SK-N-SH (cell line): ENCODE data around the gene PIK3CG. TPM values are rescaled to one million over a fixed set of nuclear protein-coding genes. Genes with fewer than 3 reads are reported as not detected.

Experiments
- CTCF ChIA-PET: fragments of 300-600, 350-600 bp; formaldehyde crosslinking; extraction: SDS; loops from one replicate; lab custom pipeline; 2021; lab: Yijun Ruan, JAX
- POLR2A ChIA-PET: fragments of 350-600 bp; sonication (Branson Sonifier 250); formaldehyde crosslinking; extraction: SDS; loops from one replicate; lab custom pipeline; 2020; ENCODE audit warnings: antibody characterized with exemption, inconsistent platforms; lab: Yijun Ruan, JAX
- DNase-seq: peaks from one replicate; pipeline ENCODE4 v3.0.0; 2012
- H2AFZ ChIP-seq: fragments of 200-600 bp; sonication (generic); 2 replicates; pipeline ENCODE4 v1.8.1; 2016; ENCODE audit warnings: antibody characterized with exemption, mild to moderate bottlenecking, low read depth
- H3F3A ChIP-seq: fragments of 200-600 bp; sonication (generic); replicated peaks from 2 replicates; pipeline ENCODE3; 2016; ENCODE audit warnings: antibody characterized with exemption, mild to moderate bottlenecking; ENCODE audit not compliant: insufficient read depth
- H3K27ac ChIP-seq, 2 experiments: fragments of 200-500 bp in 1 of 2; fragments of 200-600 bp in 1 of 2; sonication (Bioruptor generic) in 1 of 2; sonication (generic), shearing (Covaris generic) in 1 of 2; 2 replicates each; pipeline versions ENCODE4 v1.5.1 to v1.6.1; 2014 to 2016; ENCODE audit warnings: low read depth in 2 of 2, inconsistent platforms in 1 of 2, low read length in 1 of 2, mild to moderate bottlenecking in 1 of 2, mixed read lengths in 1 of 2
- H3K27me3 ChIP-seq: fragments of 200-600 bp; sonication (generic), shearing (Covaris generic); 2 replicates; pipeline ENCODE4 v1.6.1; 2016; ENCODE audit warnings: mixed run types; ENCODE audit not compliant: insufficient read depth
- H3K36me3 ChIP-seq, 2 experiments: fragments of 200-500 bp in 1 of 2; fragments of 200-600 bp in 1 of 2; sonication (Bioruptor generic) in 1 of 2; sonication (generic) in 1 of 2; replicated peaks in 1 of 2; 2 replicates each; pipeline versions ENCODE3 to v1.5.1; 2014 to 2016; ENCODE audit warnings: low read length in 1 of 2, mild to moderate bottlenecking in 1 of 2; ENCODE audit not compliant: insufficient read depth in 2 of 2, control insufficient read depth in 1 of 2
- H3K4me1 ChIP-seq, 2 experiments: fragments of 200-500 bp in 1 of 2; fragments of 200-600 bp in 1 of 2; sonication (Bioruptor generic) in 1 of 2; sonication (generic), shearing (Covaris generic) in 1 of 2; 2 replicates each; pipeline versions ENCODE4 v1.5.1 to v1.6.1; 2014 to 2016; ENCODE audit warnings: low read depth in 1 of 2, low read length in 1 of 2, mixed run types in 1 of 2; ENCODE audit not compliant: insufficient read depth in 2 of 2, control insufficient read depth in 1 of 2
- H3K4me2 ChIP-seq: fragments of 200-600 bp; sonication (generic), shearing (Covaris generic); 2 replicates; pipeline ENCODE4 v1.6.1; 2017; ENCODE audit warnings: mixed run types
- H3K4me3 ChIP-seq, 2 experiments: fragments of 200-500 bp in 1 of 2; fragments of 200-600 bp in 1 of 2; sonication (Bioruptor generic) in 1 of 2; sonication (generic), shearing (Covaris generic) in 1 of 2; 2 replicates each; pipeline versions ENCODE4 v1.5.1 to v1.8.1; 2014 to 2016; ENCODE audit warnings: low read depth in 2 of 2, inconsistent platforms in 1 of 2, low read length in 1 of 2, mild to moderate bottlenecking in 1 of 2, mixed read lengths in 1 of 2, moderate library complexity in 1 of 2
- H3K79me2 ChIP-seq: fragments of 200-600 bp; sonication (generic); 2 replicates; pipeline ENCODE4 v1.8.1; 2017; ENCODE audit warnings: mild to moderate bottlenecking; ENCODE audit not compliant: insufficient read depth
- H3K9ac ChIP-seq: fragments of 200-600 bp; sonication (generic); 2 replicates; pipeline ENCODE4 v1.6.1; 2017; ENCODE audit warnings: mixed run types
- H3K9me2 ChIP-seq: fragments of 200-600 bp; sonication (generic); 2 replicates; pipeline ENCODE4 v1.6.1; 2017; ENCODE audit warnings: mixed run types
- H3K9me3 ChIP-seq: fragments of 200-600 bp; sonication (generic); 2 replicates; pipeline ENCODE4 v1.6.1; 2017; ENCODE audit warnings: mixed run types, mild to moderate bottlenecking, moderate library complexity
- H4K20me1 ChIP-seq: fragments of 200-600 bp; sonication (generic); 2 replicates; pipeline ENCODE4 v1.6.1; 2017; ENCODE audit warnings: mild to moderate bottlenecking, mixed run types; ENCODE audit not compliant: insufficient read depth
- CTCF ChIP-seq: fragments of 200-600 bp; sonication (generic); IDR thresholded peaks from 2 replicates; pipeline ENCODE4 v1.6.1; 2017; ENCODE audit warnings: antibody characterized with exemption, mild to moderate bottlenecking, moderate library complexity
- ELF1 ChIP-seq: IDR thresholded peaks from 2 replicates; pipeline ENCODE4 v1.4.0; 2012
- EP300 ChIP-seq, 2 experiments: IDR thresholded peaks; 2 replicates each; pipeline versions ENCODE4 v1.4.0 to v1.6.1; 2012; ENCODE audit warnings: borderline replicate concordance in 1 of 2, low read depth in 1 of 2, low read length in 1 of 2
- FOXJ3 ChIP-seq: sonication (generic); formaldehyde crosslinking; IDR thresholded peaks from 2 replicates; pipeline ENCODE4 v1.5.1; 2020; ENCODE audit warnings: mild to moderate bottlenecking, missing genetic modification reagents
- FOXM1 ChIP-seq: IDR thresholded peaks from 2 replicates; pipeline ENCODE4 v1.4.0; 2012; ENCODE audit warnings: low read depth, mild to moderate bottlenecking
- GABPA ChIP-seq: IDR thresholded peaks from 2 replicates; pipeline ENCODE4 v1.4.0; 2012; ENCODE audit warnings: low read depth, mild to moderate bottlenecking
- GATA2 ChIP-seq: sonication (generic); formaldehyde crosslinking; IDR thresholded peaks from 2 replicates; pipeline ENCODE4 v1.5.0; 2020; ENCODE audit warnings: mild to moderate bottlenecking, missing genetic modification reagents
- MAX ChIP-seq: IDR thresholded peaks from 2 replicates; pipeline ENCODE4 v1.4.0; 2012; ENCODE audit warnings: low read depth
- MEF2A ChIP-seq: IDR thresholded peaks from 2 replicates; pipeline ENCODE4 v1.4.0; 2012; ENCODE audit warnings: low read depth, borderline replicate concordance
- PBX3 ChIP-seq: IDR thresholded peaks from 2 replicates; pipeline ENCODE4; 2012
- POLR2AphosphoS5 ChIP-seq: IDR thresholded peaks from 2 replicates; pipeline ENCODE4 v1.6.1; 2012; ENCODE audit warnings: low read depth, low read length
- REST ChIP-seq: IDR thresholded peaks from 2 replicates; pipeline ENCODE4 v1.6.1; 2012; ENCODE audit warnings: mild to moderate bottlenecking, low read depth, low read length, moderate library complexity
- SIN3A ChIP-seq: IDR thresholded peaks from 2 replicates; pipeline ENCODE4 v1.6.1; 2012; ENCODE audit warnings: low read depth, mild to moderate bottlenecking, low read length, moderate library complexity, borderline replicate concordance
- TAF1 ChIP-seq: IDR thresholded peaks from 2 replicates; pipeline ENCODE4 v1.6.1; 2012; ENCODE audit warnings: low read depth, mild to moderate bottlenecking, low read length, moderate library complexity, borderline replicate concordance
- TCF12 ChIP-seq: IDR thresholded peaks from 2 replicates; pipeline ENCODE4 v1.4.0; 2012
- TEAD4 ChIP-seq: IDR thresholded peaks from 2 replicates; pipeline ENCODE4 v1.4.0; 2012; ENCODE audit warnings: mild to moderate bottlenecking, borderline replicate concordance; ENCODE audit not compliant: insufficient read depth
- USF2 ChIP-seq: fragments of 150-350 bp; IDR thresholded peaks from 2 replicates; pipeline ENCODE4 v1.6.1; 2017; ENCODE audit warnings: antibody characterized with exemption, low read length, low read depth, borderline replicate concordance
- YY1 ChIP-seq: IDR thresholded peaks from 2 replicates; pipeline ENCODE4 v1.4.0; 2012; ENCODE audit warnings: low read depth, mild to moderate bottlenecking
- WGBS: methylation state at CpG from one replicate; pipeline ENCODE4 v1.1.6; 2017; ENCODE audit warnings: low lambda C conversion rate; 5-methylcytosine and 5-hydroxymethylcytosine counted together
- polyA plus RNA-seq, 3 experiments: library from polyadenylated mRNA; depleted of rRNA; stranded (reverse); fragments of >200 nt; gene quantifications; 2 replicates each; pipeline ENCODE4 v1.2.3, GENCODE V29; 2012

PIK3CG gene
- polyA plus RNA-seq, 1 of the 3 experiments (the other 2 are of a cell fraction): not detected

- Histone ChIP-seq H3K4me3 (no peak overlapping the region), H3K36me3 (no peaks in the 10 kb centered on the region), H2AFZ (no peak overlapping the region), H3K79me2 (no peaks in the 10 kb centered on the region), H3K27me3 (no peaks in the 10 kb centered on the region), H3K9me2 (no peaks in the 10 kb centered on the region), H3K27ac (no peak overlapping the region), H3K9me3 (no peaks in the 10 kb centered on the region), H3K9ac (no peak overlapping the region), H4K20me1 (no peaks in the 10 kb centered on the region), H3K4me1 (no peaks in the 10 kb centered on the region; a peak in 1 of 4 replicates), H3K4me2 (no peak overlapping the region), H3F3A (no peaks in the 10 kb centered on the region)
- TF ChIP-seq MAX: no peak
- TF ChIP-seq TEAD4: no peak
- no peak for TF ChIP-seq ELF1
- no peak for TF ChIP-seq USF2
- TF ChIP-seq FOXM1: no peak
- no peak for TF ChIP-seq TCF12
- no peak for TF ChIP-seq TAF1
- TF ChIP-seq YY1: no peak
- no peak for TF ChIP-seq CTCF
- CTCF ChIA-PET: interaction anchor here (0.7 to 1.5 kb wide), 3 partner anchors 12 to 283 kb away, joined by 3 to 4 read pairs (median 3); no protein-coding TSS in a partner anchor
- no peak for DNase-seq
- POLR2A ChIA-PET: no interaction called here
- WGBS: 93% methylated on average over 45 of the region's 54 CpGs
Observed at GRCh38 chr7:106867641-106868351, 2.7 kb downstream of the PIK3CG start.

- Histone ChIP-seq H3K9me2 (no peaks in the 10 kb centered on the region), H3K4me2 (no peak overlapping the region), H3K4me1 (no peaks in the 10 kb centered on the region; a peak in 1 of 4 replicates), H3K79me2 (no peaks in the 10 kb centered on the region), H3K27me3 (no peaks in the 10 kb centered on the region), H3F3A (no peaks in the 10 kb centered on the region), H3K27ac (no peak overlapping the region), H3K9me3 (no peaks in the 10 kb centered on the region), H3K4me3 (no peak overlapping the region), H3K9ac (no peak overlapping the region), H2AFZ (no peak overlapping the region), H4K20me1 (no peaks in the 10 kb centered on the region), H3K36me3 (no peaks in the 10 kb centered on the region)
- WGBS: 94% methylated on average over 14 of the region's 20 CpGs
- DNase-seq: no peak
- ChIA-PET CTCF (interaction anchor here (0.7 to 1.5 kb wide), 3 partner anchors 13 to 283 kb away, joined by 3 to 4 read pairs (median 3); no protein-coding TSS in a partner anchor), POLR2A (no interaction called here)
- no peak for TF ChIP-seq FOXJ3 (CRISPR knock-in tag)
- no peak for TF ChIP-seq REST
- no peak for TF ChIP-seq GABPA
- no peak for TF ChIP-seq GATA2 (CRISPR knock-in tag)
- TF ChIP-seq PBX3: no peak
- TF ChIP-seq TCF12: no peak
- TF ChIP-seq MEF2A: no peak
- TF ChIP-seq TAF1: no peak
- TF ChIP-seq POLR2AphosphoS5: no peak
- TF ChIP-seq SIN3A: no peak
- no peak for TF ChIP-seq EP300 (IDR thresholded peaks at IDR 0.05; ENCODE audit: borderline replicate concordance in 1 of 2, low read depth in 1 of 2, low read length in 1 of 2)
Observed at GRCh38 chr7:106868364-106868763, 3.3 kb downstream of the PIK3CG start.
